CD4-positive, alpha-beta T cell treated with Interleukin-4 for 1 hour (primary cell): ENCODE data around the gene ACVR1C.

ENCODE experiments used
- DNase-seq, 2 donors: peaks; one replicate each; pipeline ENCODE4 v3.0.0-alpha.2; 2020 to 2022

Gene ACVR1C

DNA sequence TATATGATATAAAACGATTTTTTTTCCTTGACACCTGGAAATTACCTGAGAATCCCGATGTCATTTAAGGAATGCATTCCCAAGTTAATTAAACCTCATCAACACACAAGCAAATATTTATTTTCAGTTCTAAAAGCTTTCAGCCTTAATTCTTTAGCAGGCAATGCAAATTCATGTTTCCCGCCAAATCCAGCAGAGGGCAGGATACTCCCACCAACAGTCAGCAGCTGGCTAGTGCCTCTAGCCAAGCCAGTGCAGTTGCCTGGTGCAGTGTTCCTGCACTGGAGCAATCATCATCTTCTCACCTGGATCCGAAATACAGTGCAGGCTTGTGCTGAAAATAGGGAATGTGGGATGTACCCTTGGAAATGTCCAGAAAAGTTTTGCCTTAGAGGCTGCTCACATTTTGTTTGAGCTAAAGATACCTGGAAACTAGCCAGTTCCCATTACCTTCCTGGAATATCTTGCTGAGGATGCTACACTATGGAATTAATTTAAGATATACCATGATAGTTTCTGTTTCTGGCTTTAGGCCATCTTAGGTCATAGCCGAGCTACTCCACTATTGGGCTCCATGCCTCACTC lies 136.4 kb downstream of the ACVR1C start:
- peak; percentile 79 for DNase-seq

DNA sequence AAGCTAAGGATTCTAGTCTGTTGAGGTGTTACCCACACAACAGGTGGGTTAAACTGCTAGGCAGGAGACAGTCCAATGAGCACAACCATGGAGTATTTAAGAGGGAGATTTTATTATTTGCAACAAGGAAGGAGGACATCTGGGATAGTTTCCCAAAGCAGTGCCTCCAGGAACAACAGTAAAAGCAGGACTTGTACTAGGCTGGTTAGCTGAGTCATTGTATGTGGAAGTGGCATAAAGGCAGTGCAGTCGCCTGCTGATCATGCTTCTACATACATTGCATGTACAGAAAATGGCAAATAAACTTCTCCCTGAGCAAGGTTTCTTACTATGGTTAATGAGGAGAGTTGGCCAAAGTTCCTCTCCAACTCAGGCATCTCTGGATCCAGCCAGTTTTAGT lies 138.7 kb downstream of the ACVR1C start:
- no peak for DNase-seq

DNA sequence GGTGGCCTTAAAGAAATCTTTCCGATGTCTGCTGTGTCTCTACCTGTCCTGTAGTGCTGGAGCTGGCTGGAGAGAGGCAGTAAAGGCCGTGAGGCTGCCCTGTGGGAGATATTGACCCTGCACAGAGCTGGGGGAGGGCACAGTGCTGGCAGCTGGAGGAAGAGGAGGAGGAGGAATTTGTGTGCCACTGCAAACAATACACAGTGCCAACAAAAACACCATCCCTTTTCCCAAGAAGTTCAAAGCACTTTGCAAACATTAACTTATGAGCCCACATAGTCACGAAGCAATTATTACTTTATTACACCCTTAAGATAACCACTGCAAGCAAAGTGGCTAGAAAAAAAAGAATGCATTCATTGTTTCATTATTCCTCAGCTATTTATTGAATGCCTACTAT lies 139.8 kb downstream of the ACVR1C start:
- no peak for DNase-seq

DNA sequence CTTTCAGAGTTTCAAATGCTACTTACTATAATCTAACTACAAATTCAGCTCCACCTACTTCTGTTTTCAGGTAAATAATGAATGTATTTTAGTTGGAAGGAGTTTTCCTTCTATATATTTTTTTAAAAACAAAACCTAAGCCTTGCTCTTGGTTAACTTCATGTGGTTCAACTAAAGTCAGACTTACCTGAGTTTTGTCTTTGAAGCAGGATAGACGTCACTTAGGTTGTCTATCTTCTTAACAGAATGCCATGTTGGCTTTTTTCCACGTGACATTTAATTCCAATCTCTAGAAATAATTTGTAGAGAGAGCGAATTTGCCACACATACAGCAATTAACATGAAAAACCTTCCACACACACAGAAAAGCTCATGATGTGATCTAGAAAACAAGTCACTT lies 140.9 kb downstream of the ACVR1C start:
- DNase-seq: no peak

DNA sequence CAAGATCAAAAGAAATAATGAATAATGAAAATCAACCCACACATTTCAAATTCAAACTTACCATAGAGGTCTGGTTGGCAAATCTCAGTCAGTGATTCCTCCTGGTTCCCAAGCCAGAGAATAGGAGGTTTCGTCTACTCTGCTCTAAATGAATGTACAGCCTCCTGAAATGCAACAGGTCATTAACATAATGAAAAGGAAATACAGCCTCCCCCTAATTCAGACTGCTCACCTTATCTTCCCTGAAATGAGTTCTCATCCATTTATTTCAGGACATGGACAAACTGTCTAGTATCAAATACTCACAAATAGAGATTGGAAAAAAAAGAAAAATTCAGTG lies 141.4 kb downstream of the ACVR1C start:
- no peak for DNase-seq

DNA sequence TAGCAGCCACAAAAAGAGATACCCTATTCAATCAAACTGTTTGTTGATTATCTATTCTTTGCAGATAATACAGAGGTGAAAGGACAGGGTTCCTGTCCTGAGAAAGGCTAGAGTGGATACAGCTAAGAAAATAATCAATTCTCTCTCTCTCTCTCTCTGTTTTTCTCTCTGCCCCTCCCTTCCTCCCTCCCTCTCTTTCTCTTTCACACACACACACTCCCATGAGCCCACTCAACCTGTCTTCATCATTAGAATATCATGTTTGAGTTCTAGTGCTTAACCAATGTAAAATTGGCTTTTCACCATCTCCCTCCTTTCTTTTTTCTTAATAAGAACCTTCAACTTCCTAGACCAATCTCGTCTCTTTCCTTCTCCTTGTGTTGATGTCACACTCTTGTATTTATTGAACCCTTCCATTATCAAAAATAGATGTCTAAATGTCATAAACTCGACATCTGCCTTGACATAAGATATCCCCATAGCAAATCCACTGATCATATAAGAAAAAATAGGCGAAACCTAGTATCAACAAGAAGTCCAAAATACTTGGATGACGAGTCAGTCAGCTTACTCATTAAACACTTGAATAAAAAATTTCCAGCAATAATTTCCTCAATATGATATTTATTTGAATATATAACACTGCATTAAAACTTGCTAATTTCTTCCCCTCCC lies 141.9 kb downstream of the ACVR1C start:
- DNase-seq: no peak

DNA sequence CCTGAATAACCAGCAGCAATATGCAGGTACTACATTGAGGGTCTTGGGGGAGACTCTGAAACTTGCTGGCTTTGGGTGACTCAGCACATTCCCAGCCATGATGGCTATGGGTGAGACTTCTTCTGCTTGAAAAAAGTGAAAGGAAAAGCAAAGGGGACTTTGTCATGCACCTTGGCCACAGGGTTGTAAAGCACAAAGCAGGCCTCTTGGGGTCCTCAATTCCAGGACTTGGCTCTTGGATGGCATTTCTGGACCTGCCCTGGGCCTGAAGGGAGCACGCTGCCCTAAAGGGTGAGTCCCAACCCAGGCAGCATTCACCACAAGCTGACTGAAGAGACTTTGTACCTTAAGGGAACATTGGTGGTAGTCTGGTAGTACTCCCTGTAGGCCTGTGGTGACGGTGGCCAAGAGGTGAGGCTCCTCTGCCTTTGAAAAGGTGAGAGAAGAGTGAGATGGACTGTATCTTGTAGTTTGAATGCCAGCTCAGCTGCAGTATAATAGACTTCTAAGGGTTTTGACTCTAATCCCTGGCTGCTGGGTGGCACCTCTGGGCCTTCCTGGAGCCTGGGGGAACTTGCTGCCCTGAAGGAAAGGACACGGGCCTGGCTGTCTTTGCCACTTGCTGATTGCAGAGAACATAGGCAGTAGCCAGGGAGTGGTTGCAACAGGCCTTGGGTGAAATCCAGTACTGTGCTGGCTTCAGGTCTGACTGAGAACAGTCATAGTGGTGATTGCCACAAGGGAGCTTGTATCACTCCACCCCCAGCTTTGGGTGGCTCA lies 148.3 kb downstream of the ACVR1C start:
- DNase-seq: no peak

DNA sequence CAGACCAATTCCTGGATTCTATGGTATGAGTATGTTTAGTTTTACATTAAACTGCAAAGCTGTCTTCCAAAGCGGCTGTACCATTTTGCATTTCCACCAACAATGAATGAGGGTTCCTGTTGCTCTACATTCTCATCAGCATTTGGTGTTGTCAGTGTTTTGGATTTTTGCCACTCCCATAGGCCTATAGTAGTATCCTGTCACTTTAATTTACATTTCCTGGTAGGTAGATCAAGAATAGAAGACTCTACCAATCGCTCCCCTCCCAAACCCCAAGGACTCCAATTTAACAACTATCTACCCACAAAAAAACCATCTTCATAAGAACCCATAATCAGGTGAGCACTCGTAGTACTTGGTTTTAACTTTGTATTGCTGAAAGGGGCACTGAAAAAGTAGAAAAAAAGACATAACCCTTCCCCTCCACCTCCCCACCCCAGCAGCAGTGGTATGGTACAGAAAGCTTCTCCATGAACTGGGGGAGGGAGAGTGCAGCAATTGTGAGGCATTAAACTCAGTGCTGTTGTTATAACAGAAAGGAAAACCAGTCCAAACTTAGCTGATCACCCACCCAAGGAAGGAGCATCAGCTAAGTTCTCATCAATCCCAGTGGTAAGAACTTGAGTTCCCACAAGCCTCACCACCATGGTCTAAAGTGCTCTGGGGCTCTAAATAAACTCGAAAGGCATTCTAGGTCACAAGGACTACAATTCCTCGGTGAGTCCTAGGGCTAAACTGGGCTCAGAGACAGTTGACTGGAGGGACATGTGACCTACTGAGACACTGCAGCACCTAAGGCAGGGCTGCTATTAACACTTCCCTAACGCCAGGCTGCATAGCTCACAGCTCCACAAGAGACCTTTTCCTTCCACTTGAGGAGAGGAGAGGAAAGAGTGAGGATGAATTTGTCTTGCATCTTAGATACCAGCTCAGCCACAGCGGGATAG lies 149.3 kb downstream of the ACVR1C start:
- no peak for DNase-seq

DNA sequence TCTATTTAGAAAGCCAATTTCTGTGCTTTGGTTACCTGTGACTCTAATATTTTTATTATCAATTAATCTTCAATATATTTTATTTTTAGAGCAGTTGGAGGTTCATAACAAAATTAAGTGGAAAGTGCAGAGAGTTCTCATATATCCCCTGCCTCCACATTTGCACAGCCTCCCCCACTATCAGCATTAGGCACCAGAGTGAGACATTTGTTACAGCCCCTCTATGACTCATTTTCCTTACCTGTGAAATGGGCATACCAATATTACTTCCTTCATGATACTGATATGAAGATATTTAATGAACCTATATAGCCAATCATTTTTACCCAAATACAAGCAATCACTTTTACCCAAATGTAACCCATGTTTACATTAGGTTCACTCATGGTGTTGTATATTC lies 150.7 kb downstream of the ACVR1C start:
- no peak for DNase-seq

DNA sequence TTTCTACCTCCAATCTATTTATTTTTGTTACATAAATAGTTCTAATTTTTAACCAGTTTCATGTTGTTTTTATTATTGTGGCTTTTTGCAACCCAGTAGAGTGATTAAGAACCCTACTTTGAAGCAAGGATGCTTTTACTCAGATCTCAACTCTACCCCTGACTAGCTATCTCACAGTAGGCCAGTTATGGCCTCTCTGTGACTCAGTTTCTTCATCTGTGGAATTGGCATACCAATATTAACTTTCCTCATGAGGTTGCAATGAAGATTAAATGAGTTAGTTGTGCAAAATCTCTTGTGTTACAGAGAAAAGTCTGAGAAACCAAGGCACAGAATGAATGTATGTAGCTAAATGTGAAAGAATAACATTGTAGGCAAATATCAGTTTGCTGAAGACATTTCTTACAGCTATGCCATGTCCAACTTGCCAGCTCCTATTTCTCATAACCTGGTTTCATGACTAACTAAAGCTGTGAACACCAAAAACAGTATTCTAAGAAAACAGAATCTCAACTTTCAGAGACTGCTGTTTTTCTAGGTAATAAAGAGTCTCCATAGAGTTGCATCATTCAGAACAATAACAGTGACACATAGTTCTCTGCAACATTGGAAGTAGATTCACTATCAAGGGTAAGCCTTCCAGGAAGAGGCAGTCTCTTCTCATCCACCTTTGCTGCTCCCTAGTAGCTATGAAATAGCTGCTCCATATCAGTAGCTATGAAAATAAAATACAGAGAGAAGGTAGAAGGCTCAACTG lies 151.5 kb downstream of the ACVR1C start:
- no peak for DNase-seq
